BJ (cell line): ENCODE results near the gene PHLPP2. TPM values are rescaled to one million over a fixed set of nuclear protein-coding genes. Genes with fewer than 3 reads are reported as not detected.

Source experiments
- CTCF ChIA-PET: fragments of 350-600 bp; formaldehyde crosslinking; extraction: SDS; loops from one replicate; lab custom pipeline; 2021; ENCODE audit warnings: antibody characterized with exemption, inconsistent platforms; lab: Yijun Ruan, JAX
- POLR2A ChIA-PET: fragments of 300-600 bp; sonication (Branson Sonifier 250); formaldehyde crosslinking; extraction: SDS; loops from one replicate; lab custom pipeline; 2021; ENCODE audit warnings: antibody characterized with exemption; lab: Charles Lee
- DNase-seq: peaks from one replicate; pipeline ENCODE4 v3.0.0-alpha.2; 2011; ENCODE audit warnings: low read depth
- H3K27me3 ChIP-seq: 2 replicates; pipeline ENCODE4 v1.6.0; 2011; ENCODE audit warnings: low read length; ENCODE audit not compliant: control insufficient read depth, insufficient read depth
- H3K36me3 ChIP-seq: 2 replicates; pipeline ENCODE4 v1.5.1; 2011; ENCODE audit warnings: low read length; ENCODE audit not compliant: control insufficient read depth, insufficient read depth
- H3K4me3 ChIP-seq: 2 replicates; pipeline ENCODE4 v1.5.1; 2011; ENCODE audit warnings: low read depth, mild to moderate bottlenecking, control low read depth, low read length
- CTCF ChIP-seq: IDR thresholded peaks from 2 replicates; pipeline ENCODE4 v1.5.1; 2011; ENCODE audit warnings: low read depth, mild to moderate bottlenecking, control low read depth, inconsistent platforms, low read length, moderate library complexity; ENCODE audit not compliant: insufficient read depth
- polyA plus RNA-seq: library from polyadenylated mRNA; depleted of rRNA; stranded (reverse); fragments of >200 nt; gene quantifications from 2 replicates; pipeline ENCODE4 v1.2.3, GENCODE V29; 2011

Gene PHLPP2
- polyA plus RNA-seq, 1 experiment, result 7.9 TPM

GRCh38 chr16:71648162-71648561 is 76.3 kb downstream of the PHLPP2 start:
- Histone ChIP-seq H3K36me3 (peaks cover 21% of the 10 kb centered on the region), H3K27me3 (no peaks in the 10 kb centered on the region), H3K4me3 (no peak overlapping the region)
- CTCF ChIA-PET, result no interaction called here
- DNase-seq, result no peak
- TF ChIP-seq CTCF, result no peak
- POLR2A ChIA-PET, result no interaction called here

- H3K4me3 ChIP-seq, result no peak overlapping the region
- H3K27me3 ChIP-seq, result no peaks in the 10 kb centered on the region
- ChIA-PET CTCF (interaction anchor here (1.0 kb wide), 1 partner anchor 9 kb away, joined by 3 read pairs; no protein-coding TSS in a partner anchor), POLR2A (no interaction called here)
- TF ChIP-seq CTCF, result no peak
- H3K36me3 ChIP-seq, result peaks cover 17% of the 10 kb centered on the region
- DNase-seq, result no peak
Observed at GRCh38 chr16:71647391-71647790, 77.1 kb downstream of the PHLPP2 start.

- Histone ChIP-seq H3K36me3 (peaks cover 17% of the 10 kb centered on the region), H3K27me3 (no peaks in the 10 kb centered on the region), H3K4me3 (no peak overlapping the region)
- TF ChIP-seq CTCF, result peak; percentile 25; the same call in 1 of the 2 replicates
- ChIA-PET POLR2A (no interaction called here), CTCF (interaction anchor here (0.9 to 1.3 kb wide), 3 partner anchors 9 to 19 kb away, joined by 3 to 5 read pairs (median 3); no protein-coding TSS in a partner anchor)
- no peak for DNase-seq
Observed at GRCh38 chr16:71645450-71645849, 79.1 kb downstream of the PHLPP2 start.

- Histone ChIP-seq H3K36me3 (no peaks in the 10 kb centered on the region), H3K27me3 (no peaks in the 10 kb centered on the region), H3K4me3 (no peak overlapping the region)
- peak; percentile 23 for DNase-seq
- POLR2A ChIA-PET, result no interaction called here
- no peak for TF ChIP-seq CTCF
- CTCF ChIA-PET, result interaction anchor here (0.7 kb wide), 1 partner anchor 138 kb away, joined by 3 read pairs; no protein-coding TSS in a partner anchor
Observed at GRCh38 chr16:71637398-71637797, 87.1 kb downstream of the PHLPP2 start.

GRCh38 chr16:71635632-71636031 is 88.9 kb downstream of the PHLPP2 start:
- CTCF ChIA-PET, result no interaction called here
- no peak for DNase-seq
- Histone ChIP-seq H3K27me3 (no peaks in the 10 kb centered on the region), H3K4me3 (no peak overlapping the region), H3K36me3 (no peaks in the 10 kb centered on the region)
- POLR2A ChIA-PET, result no interaction called here
- no peak for TF ChIP-seq CTCF
